K562 (cell line): ENCODE data around the gene ING2. TPM values are rescaled to one million over a fixed set of nuclear protein-coding genes. Genes with fewer than 3 reads are reported as not detected.

Experiments
- ATAC-seq: fragments of 200-7000 bp; cut with Tn5 transposase; 3 replicates; pipeline ENCODE4 v1.9.1; 2020; ENCODE audit warnings: moderate library complexity
- BruUV-seq: library from RNA; stranded (reverse); fragments of 400-500 nt; replicated peaks from 2 replicates; lab custom pipeline; 2021; lab: Mats Ljungman, UMichigan
- CTCF ChIA-PET: fragments of 300-600 bp; formaldehyde crosslinking; extraction: SDS; loops from one replicate; lab custom pipeline; 2021; ENCODE audit warnings: low intra/inter-chr PET ratio; lab: Yijun Ruan, JAX
- POLR2A ChIA-PET: fragments of 300-600, 350-650 bp; sonication (Branson Sonifier 250); formaldehyde crosslinking; extraction: SDS; loops from one replicate; lab custom pipeline; 2021; ENCODE audit warnings: antibody characterized with exemption, inconsistent platforms; lab: Yijun Ruan, JAX
- DNase-seq, 4 experiments: peaks; one replicate each; pipeline versions ENCODE4 v3.0.0 to v3.0.0-alpha.2; 2011 to 2018; ENCODE audit warnings: low spot score in 3 of 4, mixed read lengths in 3 of 4; ENCODE audit errors: extremely low read depth in 1 of 4
- FAIRE-seq: peaks from 2 replicates; lab custom pipeline; 2011; peaks lifted over from hg19 to GRCh38; lab: Jason Lieb, UNC
- H2AFZ ChIP-seq: 2 replicates; pipeline ENCODE4 v1.6.0; 2011; ENCODE audit warnings: low read depth, low read length, control low read depth, inconsistent platforms
- H3K27ac ChIP-seq: fragments of 200-600 bp; 3 replicates; pipeline ENCODE4 v1.8.0; 2011; ENCODE audit warnings: low read depth, mild to moderate bottlenecking, control low read depth, inconsistent platforms, low read length, moderate library complexity, mixed read lengths; ENCODE audit errors: extremely low read depth
- H3K27me3 ChIP-seq, 2 experiments: fragments of 300-600 bp in 1 of 2; 2 replicates in 1 of 2; 3 replicates in 1 of 2; pipeline versions ENCODE4 v1.6.0 to v1.8.0; 2011; ENCODE audit warnings: inconsistent platforms in 2 of 2, low read length in 2 of 2, mild to moderate bottlenecking in 1 of 2, mixed read lengths in 1 of 2, moderate library complexity in 1 of 2; ENCODE audit not compliant: control insufficient read depth in 2 of 2, insufficient read depth in 2 of 2
- H3K36me3 ChIP-seq: fragments of 300-600 bp; 3 replicates; pipeline ENCODE4 v1.8.0; 2011; ENCODE audit warnings: mild to moderate bottlenecking, low read length, inconsistent platforms; ENCODE audit not compliant: control insufficient read depth, insufficient read depth
- H3K4me1 ChIP-seq, 2 experiments: fragments of 200-600 bp in 1 of 2; replicated peaks in 1 of 2; 2 replicates in 1 of 2; 3 replicates in 1 of 2; pipeline versions ENCODE4 v1.5.1 to v1.8.0; 2011; ENCODE audit warnings: inconsistent platforms in 2 of 2, low read length in 2 of 2, mild to moderate bottlenecking in 1 of 2, mixed read lengths in 1 of 2, moderate library complexity in 1 of 2; ENCODE audit not compliant: control insufficient read depth in 2 of 2, insufficient read depth in 2 of 2
- H3K4me2 ChIP-seq: 2 replicates; pipeline ENCODE4 v1.6.1; 2011; ENCODE audit warnings: low read length, control low read depth, inconsistent platforms, mixed read lengths; ENCODE audit not compliant: insufficient read depth
- H3K4me3 ChIP-seq: fragments of 200-600 bp; sonication (generic), shearing (Covaris generic); 2 replicates; pipeline ENCODE4 v1.5.1; 2016; ENCODE audit warnings: control low read depth, inconsistent platforms
- H3K79me2 ChIP-seq: fragments of 200-600 bp; 3 replicates; pipeline ENCODE4 v1.8.0; 2011; ENCODE audit warnings: low read length, inconsistent platforms; ENCODE audit not compliant: control insufficient read depth, insufficient read depth
- H3K9ac ChIP-seq, 2 experiments: 2 replicates each; pipeline versions ENCODE4 v1.6.0 to v1.6.1; 2011; ENCODE audit warnings: low read depth in 2 of 2, low read length in 2 of 2, control low read depth in 1 of 2, inconsistent platforms in 1 of 2, mild to moderate bottlenecking in 1 of 2, mixed read lengths in 1 of 2; ENCODE audit not compliant: insufficient read depth in 1 of 2
- H3K9me1 ChIP-seq: one replicate; pipeline ENCODE4 v1.6.0; 2011; ENCODE audit warnings: inconsistent platforms, mild to moderate bottlenecking, low read length, moderate library complexity; ENCODE audit not compliant: control insufficient read depth, insufficient read depth
- H3K9me3 ChIP-seq: replicated peaks from 2 replicates; pipeline ENCODE4 v1.5.1; 2011; ENCODE audit warnings: low read depth, low read length, inconsistent platforms; ENCODE audit not compliant: control insufficient read depth, insufficient read depth
- H4K20me1 ChIP-seq: replicated peaks from 2 replicates; pipeline ENCODE4 v1.6.1; 2011; ENCODE audit warnings: low read length, inconsistent platforms, mixed read lengths; ENCODE audit not compliant: control insufficient read depth, insufficient read depth
- EWSR1 ChIP-seq: fragments of 450-650 bp; IDR thresholded peaks from 2 replicates; pipeline ENCODE4 v1.6.1; 2018; ENCODE audit warnings: borderline replicate concordance, mild to moderate bottlenecking, low read depth, moderate library complexity; ENCODE audit not compliant: partially characterized antibody
- SFPQ ChIP-seq: fragments of 200-400 bp; formaldehyde crosslinking; IDR thresholded peaks from 2 replicates; pipeline ENCODE4 v1.6.1; 2017; ENCODE audit warnings: mild to moderate bottlenecking, low read depth, low read length, moderate library complexity
- WGBS: fragments of 100-300 bp; shearing (Covaris generic); methylation state at CpG from one replicate; pipeline ENCODE4 v1.1.6; 2016; ENCODE audit warnings: low coverage, mixed read lengths; ENCODE audit not compliant: insufficient coverage; ENCODE audit errors: missing lambda C conversion rate; 5-methylcytosine and 5-hydroxymethylcytosine counted together
- in situ Hi-C: fragments of 300-500 bp; cut with MboI; formaldehyde crosslinking; loops from 4 replicates; pipeline ENCODE4 v1.15.0; 2018; ENCODE audit warnings: inconsistent platforms, mixed read lengths
- intact Hi-C: fragments of 100-400 bp; cut with micrococcal nuclease; formaldehyde crosslinking; loops from 2 replicates; pipeline ENCODE4 v1.14.2; 2022
- polyA plus RNA-seq, 8 experiments: library from polyadenylated mRNA; depleted of rRNA in 4 of 8; stranded (reverse) in 5 of 8; unstranded in 3 of 8; fragments of >200 nt; fragmentation: Nextera tagmentation in 2 of 8; fragmentation: Illumina TruSeq in 1 of 8; extraction: Ambion mirVana in 2 of 8; extraction: Trizol in 1 of 8; gene quantifications; 2 replicates each; pipeline versions ENCODE4 v1.2.1 to v1.2.3, GENCODE V29; 2011 to 2014; ENCODE audit warnings: inconsistent platforms in 1 of 8, missing spikeins in 1 of 8
- total RNA-seq, 7 experiments: library from RNA; depleted of rRNA in 6 of 7; stranded (reverse); fragments of >200 nt in 6 of 7; fragmentation: Illumina TruSeq in 2 of 7; extraction: Trizol in 2 of 7; gene quantifications; 2 replicates each; pipeline versions ENCODE4 v1.2.1 to v1.2.3, GENCODE V29; 2011 to 2021; ENCODE audit warnings: low replicate concordance in 1 of 7

The ING2 gene
- total and polyA plus RNA-seq, 9 of the 15 experiments (the other 6 are each of a cell fraction or from before 2014, with no cell fraction given) = 2.9 to 21.4 (median 12.4) TPM

DNA sequence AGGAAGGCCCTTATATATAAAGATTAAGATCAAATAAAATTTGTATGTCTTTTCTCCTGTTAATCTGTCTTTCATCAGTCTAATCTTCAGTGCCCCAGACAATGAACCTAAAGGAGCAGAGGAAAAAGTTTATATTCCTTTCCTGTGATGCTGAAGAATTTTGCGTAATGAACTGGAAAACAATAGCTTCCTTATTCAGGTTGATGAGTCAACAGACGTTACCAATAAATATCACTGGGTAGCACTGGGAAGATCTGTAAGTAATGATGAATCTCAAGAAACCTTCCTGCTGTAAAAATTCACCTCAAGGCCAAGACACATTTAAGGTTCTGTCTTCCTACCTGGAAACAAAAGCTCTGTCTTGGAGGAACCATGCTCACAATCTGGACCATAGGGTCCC, 34.9 kb upstream of the ING2 start:
- no peak for TF ChIP-seq SFPQ
- no peak for TF ChIP-seq EWSR1
- in situ Hi-C loops = loop anchor here (10.0 to 25.0 kb wide), 2 partner anchors 135 to 692 kb away; no protein-coding TSS in a partner anchor

GRCh38 chr4:183470821-183471220, 34.0 kb upstream of the ING2 start:
- intact Hi-C loops = loop anchor here (10.0 kb wide), 2 partner anchors 374 to 634 kb away; no protein-coding TSS in a partner anchor
- Histone ChIP-seq H4K20me1 (no peaks in the 10 kb centered on the region), H3K9ac (no peak overlapping the region), H3K36me3 (no peaks in the 10 kb centered on the region), H3K9me1 (no peaks in the 10 kb centered on the region), H3K4me1 (no peaks in the 10 kb centered on the region), H3K4me3 (no peak overlapping the region), H2AFZ (no peak overlapping the region), H3K27me3 (no peaks in the 10 kb centered on the region), H3K9me3 (no peaks in the 10 kb centered on the region), H3K4me2 (no peak overlapping the region), H3K27ac (no peak overlapping the region), H3K79me2 (no peaks in the 10 kb centered on the region)
- no TSS peak for BruUV-seq
- in situ Hi-C loops = loop anchor here (10.0 to 25.0 kb wide), 2 partner anchors 134 to 691 kb away; no protein-coding TSS in a partner anchor
- no peak for DNase-seq
- ChIA-PET POLR2A (no interaction called here), CTCF (no interaction called here)
- no peak for ATAC-seq
- 4% methylated on average over 4 of the region's 4 CpGs for WGBS
- FAIRE-seq = no peak

More for the DNA sequence above, 34.9 kb upstream of the ING2 start:
- FAIRE-seq = no peak
- Histone ChIP-seq H3K9me1 (no peaks in the 10 kb centered on the region), H2AFZ (no peak overlapping the region), H3K79me2 (no peaks in the 10 kb centered on the region), H3K9ac (no peak overlapping the region), H3K9me3 (no peaks in the 10 kb centered on the region), H3K4me3 (no peak overlapping the region), H3K4me2 (no peak overlapping the region), H3K27ac (no peak overlapping the region), H3K4me1 (no peaks in the 10 kb centered on the region), H3K36me3 (no peaks in the 10 kb centered on the region), H3K27me3 (no peaks in the 10 kb centered on the region), H4K20me1 (no peaks in the 10 kb centered on the region)
- intact Hi-C loops = loop anchor here (10.0 kb wide), 2 partner anchors 375 to 635 kb away; no protein-coding TSS in a partner anchor
- no peak for DNase-seq
- no TSS peak for BruUV-seq
- 28% methylated on average over 2 of the region's 2 CpGs for WGBS
- CTCF ChIA-PET = no interaction called here
- POLR2A ChIA-PET = no interaction called here
- ATAC-seq = no peak
